HG03045 (cell line): ENCODE data around the gene DAB2IP.

Experiments used
- ATAC-seq: cut with Tn5 transposase; IDR thresholded peaks from one replicate; pipeline ENCODE4 v1.9.1; 2021; ENCODE audit warnings: mild to moderate bottlenecking, moderate library complexity; ENCODE audit not compliant: unreplicated experiment

DAB2IP gene

DNA sequence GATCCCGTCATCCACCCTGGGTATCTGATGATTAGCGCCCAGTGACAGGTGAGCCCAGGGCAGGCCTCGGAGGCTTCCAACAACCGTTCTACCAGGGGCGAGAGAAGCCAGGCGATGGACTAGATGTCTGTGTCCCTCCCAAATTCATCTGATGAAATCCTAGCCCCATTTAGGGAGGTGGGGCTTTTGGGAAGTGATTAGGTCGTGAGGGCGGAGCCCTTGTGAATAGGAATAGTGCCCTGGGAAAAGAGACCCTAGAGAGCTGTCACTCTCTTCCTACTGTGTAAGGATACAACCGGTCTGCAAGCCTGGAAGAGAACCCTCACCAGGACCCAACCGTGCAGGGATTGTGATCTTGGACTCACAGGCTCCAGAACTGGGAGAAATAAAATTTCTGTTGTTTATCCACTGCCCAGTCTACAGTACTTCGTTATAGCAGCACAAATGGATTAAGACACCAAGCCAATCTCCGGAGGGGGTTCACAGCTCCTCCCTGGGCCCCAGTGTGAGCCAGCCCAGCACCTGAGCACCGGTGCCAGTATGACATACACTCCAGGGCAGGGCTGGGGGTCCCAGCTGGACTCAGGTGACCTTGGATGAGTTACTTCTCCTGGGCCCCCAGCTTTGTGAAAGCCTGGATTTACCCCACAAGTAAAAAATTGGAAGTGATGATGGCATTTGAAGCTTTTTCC, 162.2 kb downstream of the DAB2IP start:
- no peak for ATAC-seq

DNA sequence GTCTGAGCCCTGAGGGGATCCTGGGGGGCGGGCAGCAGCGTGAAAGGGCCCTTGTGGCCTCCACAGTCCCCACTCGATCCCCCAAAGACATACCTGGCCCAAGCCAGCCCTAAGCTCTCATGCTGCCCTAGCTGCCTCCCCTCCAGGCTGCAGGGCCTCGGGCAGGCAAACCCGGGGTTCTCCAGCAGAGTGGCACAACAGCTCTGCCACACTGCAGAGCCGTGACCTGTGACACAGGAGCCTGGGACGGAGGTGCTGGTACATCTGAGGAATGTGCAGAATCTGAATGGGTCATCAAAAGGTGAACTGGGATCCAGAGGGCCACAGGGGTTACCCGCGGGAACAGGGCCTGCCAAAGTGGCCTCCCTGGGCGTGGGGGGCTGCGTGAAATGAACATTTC, 163.2 kb downstream of the DAB2IP start:
- no peak for ATAC-seq

DNA sequence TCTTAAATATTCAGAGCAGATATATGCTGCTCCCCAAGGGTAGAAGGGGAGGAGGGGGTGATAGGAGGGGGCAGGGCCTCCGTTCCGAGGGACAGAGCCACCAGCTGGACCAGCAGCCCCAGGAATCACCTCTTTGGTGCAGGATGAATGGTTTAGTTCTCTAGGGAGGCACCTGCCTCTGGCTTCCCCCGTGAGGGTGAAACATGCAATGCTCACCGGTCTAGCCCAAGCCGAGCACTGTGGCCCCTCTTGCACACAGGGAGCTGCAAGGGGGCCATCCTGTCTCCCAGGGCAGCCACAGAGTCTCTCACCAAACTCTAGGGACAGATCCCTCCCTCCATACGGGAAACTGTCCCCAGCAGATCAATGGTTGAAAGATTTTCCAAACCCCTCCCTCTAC, 163.7 kb downstream of the DAB2IP start:
- no peak for ATAC-seq

DNA sequence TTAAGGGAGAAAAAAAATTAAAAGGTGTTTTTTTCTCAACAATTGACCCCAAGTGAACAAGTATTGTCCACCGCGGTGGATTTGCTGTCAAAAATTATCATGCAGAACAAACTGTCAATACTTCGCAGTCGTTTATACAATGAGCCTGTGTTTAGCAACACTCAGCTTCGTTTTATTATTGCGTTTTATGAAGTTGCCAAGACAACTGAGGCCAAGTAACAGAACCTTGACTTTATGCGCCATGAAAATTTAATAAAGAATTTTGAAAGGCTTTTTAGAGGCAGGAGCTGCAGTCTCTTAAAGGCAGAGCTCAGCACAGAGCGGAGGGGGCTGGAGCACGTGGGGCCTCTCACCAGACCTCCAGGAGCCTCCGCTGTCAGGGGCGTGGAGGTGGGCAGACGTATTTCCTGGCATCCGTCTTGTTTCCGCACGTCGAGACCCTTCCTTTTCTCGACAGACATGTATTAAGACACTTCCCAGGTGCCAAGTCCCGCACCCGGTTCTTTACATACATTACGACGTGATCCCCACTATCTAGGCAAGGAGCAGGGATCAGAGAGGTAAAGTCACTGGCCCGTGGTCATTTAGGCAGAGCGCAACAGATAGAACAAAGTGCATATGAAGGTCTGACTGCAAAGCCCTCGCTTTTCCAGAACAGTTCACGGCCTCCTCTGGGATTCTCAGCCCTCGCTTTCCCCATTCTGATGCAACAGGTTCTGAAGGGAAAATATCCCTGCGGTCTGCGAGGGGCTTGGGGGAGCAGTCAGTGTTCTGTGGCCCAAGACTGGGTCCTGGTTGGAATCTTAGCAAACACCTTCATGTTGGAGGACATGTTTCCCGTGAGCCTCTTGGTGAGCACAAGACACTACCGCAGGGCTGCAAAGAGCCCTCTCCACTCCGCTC, 164.4 kb downstream of the DAB2IP start:
- ATAC-seq, result no peak

DNA sequence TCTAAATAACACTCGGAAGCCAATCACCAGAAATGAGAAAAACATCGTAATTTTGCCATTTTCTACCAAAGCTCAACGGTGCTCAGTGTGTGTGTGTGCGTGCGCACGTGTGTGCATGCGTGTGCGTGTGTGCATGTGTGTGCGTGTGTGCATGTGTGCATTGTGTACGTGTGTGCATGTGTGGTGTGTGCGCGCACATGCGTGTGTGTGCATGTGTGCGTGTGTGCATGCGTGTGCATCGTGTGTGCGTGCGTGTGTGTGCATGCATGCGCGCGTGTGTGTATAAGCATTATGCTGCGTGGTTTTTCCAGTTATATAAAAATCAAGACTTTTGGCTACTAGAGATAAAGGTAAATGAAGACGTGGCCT, 165.0 kb downstream of the DAB2IP start:
- ATAC-seq, result no peak

DNA sequence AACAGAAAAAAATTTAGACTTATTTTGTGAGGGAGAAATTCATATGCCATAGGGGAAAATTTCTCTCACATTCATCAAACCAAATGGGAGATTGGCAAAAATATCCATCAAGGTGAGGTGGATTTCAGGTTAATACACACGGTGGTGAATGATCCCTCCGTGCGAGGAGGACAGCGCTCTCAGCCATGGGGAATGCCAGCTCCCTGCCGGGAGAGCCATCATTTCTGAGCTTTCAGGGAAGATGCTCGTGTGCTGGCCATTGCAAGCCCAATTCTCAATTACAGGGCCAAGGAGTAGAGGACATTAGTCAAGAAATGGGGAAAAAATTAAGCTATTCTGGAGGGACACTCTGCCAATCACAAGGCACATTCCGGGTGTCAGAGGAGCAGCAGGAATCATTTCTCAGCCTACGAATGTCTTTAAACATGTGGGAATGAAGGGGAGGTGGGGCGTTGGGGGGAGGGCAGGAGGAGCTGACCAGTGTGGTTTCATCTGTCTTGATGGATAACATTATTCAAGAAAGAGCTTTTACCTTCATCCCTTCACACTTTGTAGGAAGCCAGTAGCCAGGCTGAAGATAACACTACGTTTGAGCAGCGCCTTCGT, 165.5 kb downstream of the DAB2IP start:
- ATAC-seq, result no peak

DNA sequence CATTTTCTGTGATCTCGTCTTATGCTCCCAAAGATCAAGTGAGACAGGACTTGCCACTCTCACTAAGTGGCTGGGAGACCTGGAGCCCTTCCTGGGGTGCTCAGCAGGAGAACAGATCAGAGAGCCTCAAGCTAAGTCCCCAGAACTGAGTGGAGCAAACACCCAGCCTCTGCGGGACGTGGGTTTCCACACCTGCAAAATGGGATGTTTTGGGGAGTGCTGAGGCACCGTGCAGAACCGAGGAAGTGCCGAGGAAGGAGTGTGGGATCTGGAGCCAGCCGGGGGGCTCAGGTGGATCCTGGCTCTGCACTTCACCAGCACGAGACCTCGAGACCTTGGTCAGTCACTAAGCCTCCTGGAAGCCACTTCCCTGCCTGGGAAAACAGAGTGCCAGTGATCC, 166.0 kb downstream of the DAB2IP start:
- no peak for ATAC-seq

DNA sequence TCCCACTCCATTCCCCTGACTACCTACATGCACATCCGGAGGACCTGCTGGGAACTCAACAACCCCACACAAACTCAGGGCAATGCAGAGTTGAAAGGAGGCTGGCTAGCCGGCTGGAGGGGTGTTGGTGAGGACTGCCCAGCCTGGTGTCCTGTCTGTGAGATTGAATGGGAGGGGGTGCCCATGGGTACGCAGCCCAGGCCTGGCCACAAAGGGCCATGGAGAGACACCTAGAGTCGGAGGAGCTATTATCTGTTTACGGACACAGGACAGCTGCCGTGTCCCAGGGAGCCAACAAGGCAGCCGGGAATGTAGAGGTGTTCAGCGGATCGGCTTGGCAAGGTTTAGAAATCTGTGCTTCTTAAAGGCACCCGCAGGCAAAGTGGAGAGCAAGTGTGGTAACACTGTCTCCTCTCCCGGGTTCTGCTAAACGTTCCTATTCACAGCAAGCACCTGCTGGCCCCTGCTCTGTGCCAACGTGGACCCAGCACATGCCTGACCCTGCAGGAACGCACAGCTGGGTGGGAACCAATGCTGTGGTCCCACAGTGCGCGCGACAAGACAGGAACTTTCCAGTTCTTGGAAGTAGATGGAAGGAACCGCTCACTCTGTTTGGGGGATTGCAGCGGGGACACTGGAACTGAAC, 166.7 kb downstream of the DAB2IP start:
- no peak for ATAC-seq

DNA sequence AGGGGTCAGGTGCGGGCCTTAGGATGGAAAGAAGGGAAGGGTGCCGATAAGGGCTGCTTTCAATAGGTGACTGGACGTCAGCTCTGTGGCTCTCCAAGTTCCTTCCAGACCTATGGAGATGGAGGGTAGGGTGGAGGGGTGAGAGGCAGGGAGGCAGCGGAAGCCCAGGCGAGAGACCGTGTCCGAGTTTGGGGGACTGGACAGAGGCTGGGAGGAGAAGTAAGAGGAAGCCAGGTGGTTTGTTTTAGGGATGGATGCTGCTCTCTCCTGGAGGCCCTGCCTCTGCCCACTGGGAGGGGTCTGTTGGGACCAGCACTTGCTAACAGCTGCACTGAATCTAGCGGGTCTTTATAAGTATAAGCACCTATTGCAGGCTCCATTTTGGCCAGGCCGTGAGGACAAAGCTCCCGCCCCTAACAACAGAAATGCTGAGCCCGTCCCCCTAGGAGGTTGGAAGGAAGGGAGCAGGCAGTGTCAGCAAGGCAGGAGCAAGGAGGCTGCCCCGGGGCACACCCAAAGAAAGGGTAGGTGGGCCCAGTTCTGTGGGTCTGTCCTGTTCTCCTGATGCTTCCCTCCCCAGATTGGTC, 167.5 kb downstream of the DAB2IP start:
- ATAC-seq, result no peak

DNA sequence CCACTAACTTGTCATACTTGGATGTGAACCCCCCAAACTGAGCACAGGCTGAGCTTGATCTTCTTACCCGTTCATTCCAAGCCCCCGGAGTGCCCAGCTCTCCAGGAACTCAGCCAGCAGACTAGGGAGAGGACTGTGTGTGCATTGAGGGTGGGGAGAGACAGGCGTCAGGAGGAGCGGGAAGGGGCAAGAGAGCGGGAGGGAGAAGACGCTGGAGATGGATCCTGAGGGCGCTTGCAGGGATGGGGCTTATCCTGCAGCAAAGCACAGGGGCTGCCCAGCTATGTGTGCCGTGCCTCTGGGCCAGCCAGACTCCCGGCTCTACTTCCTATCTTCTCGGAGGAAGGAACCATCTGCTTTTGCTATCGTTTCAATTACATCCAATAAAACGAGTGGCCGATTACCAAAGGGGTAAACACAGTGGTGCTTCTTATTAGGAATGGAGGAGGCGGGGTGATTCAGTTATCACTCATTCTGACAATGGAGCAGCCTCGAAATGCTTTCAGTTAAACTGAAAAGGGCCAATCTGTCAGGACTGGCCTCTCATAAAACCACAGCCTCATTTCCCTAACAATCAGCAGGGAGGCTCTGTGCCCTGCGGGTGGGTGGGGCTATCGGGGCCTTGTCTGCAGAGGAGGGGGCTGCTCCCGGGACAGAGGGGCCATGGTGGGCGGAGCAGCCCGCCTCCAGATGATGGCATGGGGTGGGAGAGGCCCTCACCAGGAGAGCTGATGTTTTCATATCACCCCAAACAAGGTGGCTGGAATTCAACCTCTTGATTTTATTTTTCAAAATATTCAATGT, 168.2 kb downstream of the DAB2IP start:
- ATAC-seq, result no peak

DNA sequence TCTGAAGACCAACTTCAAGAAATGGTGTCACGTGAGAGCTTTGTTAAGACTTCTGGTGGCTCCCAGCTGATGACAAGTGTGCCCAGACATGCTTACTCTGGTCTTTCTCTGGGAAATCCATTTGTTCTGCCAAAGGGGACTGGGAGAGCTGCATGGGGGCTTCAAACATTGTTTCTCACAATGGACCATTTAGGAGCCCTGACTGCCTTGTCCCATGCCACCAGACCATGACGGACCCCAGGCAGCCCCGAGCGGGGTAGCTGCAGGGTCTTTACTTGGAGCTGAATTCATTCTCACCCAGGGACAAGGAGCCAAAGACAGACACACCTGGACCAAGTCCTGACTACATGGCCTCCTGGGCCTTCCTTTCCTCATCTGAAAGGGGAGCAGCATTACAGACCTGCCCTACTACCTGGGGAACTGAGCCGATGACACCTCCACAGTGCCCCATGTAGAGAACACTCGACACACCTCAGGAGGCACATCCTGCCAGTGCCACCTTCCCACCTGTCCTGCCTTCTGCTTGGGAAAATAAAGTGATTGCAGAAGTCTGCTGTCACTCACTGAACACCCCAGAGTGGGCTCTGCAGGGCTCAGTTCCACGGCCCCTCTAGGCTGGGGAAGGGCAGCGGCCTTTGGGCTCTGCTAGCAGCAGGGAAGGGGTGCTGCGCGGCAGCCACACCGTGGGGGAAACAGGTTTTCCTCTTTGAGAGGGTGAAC, 169.0 kb downstream of the DAB2IP start:
- ATAC-seq, result no peak

DNA sequence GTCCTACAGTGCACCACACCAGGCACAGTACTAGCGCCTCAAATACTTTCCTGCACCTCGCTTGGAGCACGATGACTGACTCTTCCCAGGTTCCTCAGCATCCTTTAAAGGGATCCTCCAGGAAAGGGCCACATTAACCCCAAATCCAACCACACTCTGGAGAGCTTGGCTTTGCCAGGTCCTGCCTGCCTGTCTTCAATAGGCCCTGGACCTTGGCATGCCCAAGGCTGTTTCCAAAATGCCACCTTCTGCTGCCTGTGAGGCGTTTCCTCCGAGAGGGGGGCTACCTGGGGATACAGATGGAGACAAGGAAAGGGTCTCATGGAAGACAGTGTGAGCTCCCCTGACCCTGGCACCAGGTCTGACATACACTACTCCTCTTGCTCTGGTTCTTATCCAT, 169.9 kb downstream of the DAB2IP start:
- no peak for ATAC-seq

DNA sequence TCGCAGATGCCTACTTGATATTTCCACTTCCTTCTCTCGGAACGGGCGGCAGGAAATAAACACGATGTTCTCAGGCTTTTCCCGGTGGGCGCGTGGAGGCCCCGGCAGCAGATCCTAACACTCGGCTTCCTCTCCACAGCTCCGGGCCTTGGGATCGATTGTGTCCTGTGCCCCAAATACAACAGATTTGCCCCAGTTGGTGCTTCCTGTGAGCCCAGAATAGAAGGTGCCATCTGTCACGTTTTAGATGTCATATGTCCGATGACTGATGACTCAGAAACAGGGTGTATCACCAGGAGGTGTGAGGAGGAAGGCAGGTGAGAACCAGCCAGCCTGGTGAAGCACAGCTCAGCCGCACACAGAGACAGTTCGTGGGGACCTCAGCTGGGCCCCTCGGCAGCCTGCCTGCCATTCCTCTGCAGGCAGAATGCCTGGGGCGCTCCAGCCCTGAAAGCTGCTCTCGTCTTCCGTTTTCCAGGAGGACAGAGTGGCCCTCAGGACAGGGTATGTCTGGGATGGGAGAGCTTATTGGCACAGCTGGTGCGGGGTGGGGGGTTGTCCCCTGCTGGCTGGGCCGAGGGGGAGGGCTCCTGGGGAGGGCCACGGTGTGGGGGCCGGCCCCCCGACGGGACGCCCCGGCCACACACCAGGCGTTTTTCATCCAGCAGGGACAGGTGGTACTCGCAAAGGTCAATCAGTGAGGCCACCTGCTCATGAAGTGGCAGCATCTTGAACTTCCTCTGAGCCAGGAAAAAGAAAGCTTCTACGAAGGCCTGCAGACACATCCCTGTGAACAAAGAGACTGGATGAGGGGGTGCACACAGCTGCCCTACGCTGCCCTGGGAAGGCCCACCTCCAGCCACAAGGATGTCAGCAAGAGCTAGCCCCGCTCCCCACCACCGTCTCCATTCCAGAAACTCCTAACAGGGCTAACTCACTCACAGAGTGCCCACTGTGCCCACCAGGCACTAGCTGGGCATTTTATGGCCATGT, 171.0 kb downstream of the DAB2IP start:
- no peak for ATAC-seq

DNA sequence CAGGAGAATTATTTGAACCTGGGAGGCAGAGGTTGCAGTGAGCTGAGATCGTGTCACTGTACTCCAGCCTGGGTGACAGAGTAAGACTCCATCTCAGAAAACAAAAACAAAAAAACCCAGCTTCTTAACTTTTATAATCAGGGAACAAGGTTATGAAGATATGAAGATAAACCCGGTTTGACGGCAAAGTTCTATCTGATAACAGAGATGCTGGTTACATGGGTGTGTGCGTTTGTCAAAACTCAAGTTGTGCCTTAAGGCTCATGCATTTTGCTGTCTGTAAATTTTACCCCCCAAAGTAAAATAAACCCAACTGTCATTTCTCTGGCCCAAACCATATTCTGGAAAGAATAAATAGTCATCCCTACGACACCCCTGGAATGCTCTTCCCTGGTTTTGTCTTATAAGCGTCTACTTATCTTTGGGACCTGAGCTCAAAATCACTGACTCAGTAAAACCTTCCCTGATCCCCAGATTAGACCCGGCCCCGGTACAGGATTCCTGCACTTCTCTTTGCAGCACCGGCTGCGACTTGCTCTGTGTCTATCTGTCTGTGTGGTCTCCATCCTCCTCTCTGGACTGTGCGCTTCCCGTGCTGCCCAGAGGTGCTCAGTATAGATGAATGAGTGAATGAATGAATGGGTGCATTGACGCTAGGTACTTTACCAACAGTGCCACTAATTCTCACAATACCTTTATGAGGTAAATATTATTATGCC, 172.2 kb downstream of the DAB2IP start:
- ATAC-seq, result no peak

DNA sequence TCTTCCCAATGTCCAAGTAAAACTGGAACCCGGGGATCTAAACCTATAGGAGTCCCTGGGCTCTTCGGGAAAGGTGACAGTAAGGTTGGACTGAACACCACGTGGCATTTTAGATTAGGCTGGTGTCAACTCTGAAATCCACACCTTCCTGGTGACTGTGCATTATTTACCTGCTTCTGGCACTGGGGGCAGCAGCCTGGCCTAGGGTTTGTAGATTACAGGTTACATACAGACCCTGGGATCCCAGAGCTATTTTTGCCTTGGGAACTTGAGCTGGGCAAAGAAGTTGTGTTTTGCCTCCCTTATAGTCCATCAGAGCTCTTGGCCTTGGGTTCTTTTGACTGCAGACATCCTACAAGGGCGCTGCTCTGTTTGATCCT, 173.2 kb downstream of the DAB2IP start:
- ATAC-seq, result no peak

DNA sequence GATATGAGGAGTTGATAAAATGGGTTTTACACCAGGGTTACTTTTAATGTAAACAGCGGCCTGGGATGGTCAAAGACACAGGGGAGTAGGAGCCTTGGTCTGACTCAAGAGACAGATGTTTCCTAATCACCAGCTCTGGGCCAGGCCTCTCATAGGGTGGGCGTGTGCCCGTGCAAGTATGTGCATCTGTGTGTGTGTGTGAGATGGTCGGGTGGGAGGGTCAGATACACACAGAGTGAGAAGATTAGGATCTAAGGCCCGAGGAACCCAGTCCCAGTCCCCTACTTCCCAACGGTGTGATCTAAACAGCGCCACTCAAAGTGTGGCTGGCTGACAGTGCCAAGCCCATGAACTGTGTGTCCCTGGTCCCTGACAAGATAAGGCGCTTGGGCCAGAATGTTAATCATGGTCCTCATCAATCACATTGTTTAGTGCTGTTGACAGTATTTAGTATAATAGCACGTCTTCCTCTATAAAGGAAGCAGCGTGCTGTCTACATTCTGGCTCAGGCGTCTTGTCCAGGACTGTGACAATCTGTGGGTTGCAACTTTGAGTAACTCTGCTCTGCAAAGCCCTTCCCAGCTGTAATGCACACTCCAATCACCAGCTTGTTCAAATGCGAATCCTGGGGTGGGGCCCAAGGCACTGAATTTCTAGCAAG, 173.7 kb downstream of the DAB2IP start:
- ATAC-seq, result no peak

DNA sequence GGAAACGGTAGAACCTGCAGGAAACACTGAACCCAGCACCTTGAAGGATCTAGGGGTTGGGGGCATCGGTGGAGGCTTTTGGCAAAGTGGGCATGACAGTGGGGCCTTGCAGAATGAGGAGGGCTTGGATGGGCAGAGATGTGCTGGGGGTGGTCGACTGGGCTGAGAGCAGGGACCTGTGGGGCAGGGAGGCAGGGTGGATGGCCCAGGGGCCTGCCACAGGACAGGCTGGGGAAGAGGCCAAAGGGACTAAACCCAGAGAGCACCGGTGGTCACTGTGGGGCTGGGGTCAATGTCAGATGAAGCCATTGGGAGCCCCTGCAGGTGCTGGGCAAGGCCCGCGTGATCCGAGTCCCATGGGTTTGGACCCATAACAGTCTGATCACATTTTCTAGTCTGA, 175.3 kb downstream of the DAB2IP start:
- ATAC-seq, result no peak
